Stomach (tissue), 4 donors: ENCODE measurements around the gene SCMH1.

Experiments
- EP300 ChIP-seq: sonication (generic); formaldehyde crosslinking; IDR thresholded peaks from one replicate; pipeline ENCODE4 v1.6.1; 2017; ENCODE audit warnings: antibody characterized with exemption
- POLR2AphosphoS5 ChIP-seq, 3 donors: sonication (generic); formaldehyde crosslinking; IDR thresholded peaks; one replicate each; pipeline ENCODE4 v1.6.1; 2016; ENCODE audit warnings: antibody characterized with exemption in 3 of 3
- TF ChIP-seq, protein P1 (sequence below), 7 experiments: fragments of 450-650 bp in 4 of 7; fragments of 200-600 bp in 3 of 7; sonication (generic) in 3 of 7; IDR thresholded peaks; one replicate each; pipeline ENCODE4 v1.5.1; 2016 to 2019; ENCODE audit warnings: antibody characterized with exemption in 7 of 7, control low read depth in 2 of 7, mild to moderate bottlenecking in 1 of 7

DNA sequence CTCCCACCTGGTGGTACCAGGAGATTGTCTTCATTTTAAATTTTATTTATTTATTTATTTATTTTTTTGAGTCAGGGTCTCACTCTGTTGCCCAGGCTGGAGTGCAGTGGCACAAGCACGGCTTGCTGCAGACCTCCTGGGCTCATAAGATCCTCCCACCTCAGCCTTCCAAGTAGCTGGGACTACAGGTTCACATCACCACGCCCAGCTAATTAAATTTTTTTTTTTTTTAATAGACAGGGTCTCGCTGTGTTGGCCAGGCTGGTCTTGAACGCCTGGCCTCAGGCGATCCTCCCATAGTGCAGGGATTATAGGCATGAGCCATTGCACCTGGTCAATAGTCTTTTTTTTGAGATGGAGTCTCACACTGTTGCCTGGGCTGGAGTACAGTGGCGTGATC is 229.1 kb downstream of the SCMH1 start:
- TF ChIP-seq POLR2AphosphoS5 (IDR thresholded peaks at IDR 0.05), result no peak
- TF ChIP-seq, protein P1, sequence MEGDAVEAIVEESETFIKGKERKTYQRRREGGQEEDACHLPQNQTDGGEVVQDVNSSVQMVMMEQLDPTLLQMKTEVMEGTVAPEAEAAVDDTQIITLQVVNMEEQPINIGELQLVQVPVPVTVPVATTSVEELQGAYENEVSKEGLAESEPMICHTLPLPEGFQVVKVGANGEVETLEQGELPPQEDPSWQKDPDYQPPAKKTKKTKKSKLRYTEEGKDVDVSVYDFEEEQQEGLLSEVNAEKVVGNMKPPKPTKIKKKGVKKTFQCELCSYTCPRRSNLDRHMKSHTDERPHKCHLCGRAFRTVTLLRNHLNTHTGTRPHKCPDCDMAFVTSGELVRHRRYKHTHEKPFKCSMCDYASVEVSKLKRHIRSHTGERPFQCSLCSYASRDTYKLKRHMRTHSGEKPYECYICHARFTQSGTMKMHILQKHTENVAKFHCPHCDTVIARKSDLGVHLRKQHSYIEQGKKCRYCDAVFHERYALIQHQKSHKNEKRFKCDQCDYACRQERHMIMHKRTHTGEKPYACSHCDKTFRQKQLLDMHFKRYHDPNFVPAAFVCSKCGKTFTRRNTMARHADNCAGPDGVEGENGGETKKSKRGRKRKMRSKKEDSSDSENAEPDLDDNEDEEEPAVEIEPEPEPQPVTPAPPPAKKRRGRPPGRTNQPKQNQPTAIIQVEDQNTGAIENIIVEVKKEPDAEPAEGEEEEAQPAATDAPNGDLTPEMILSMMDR (IDR thresholded peaks at IDR 0.05), result no peak
- TF ChIP-seq EP300, result no peak
